IPS-20b (cell line): ENCODE measurements around the gene HUNK.
"Not testable (repeated sequence)": the region's sequence is repeated elsewhere in the genome, so short reads cannot be mapped to it uniquely, and the experiment has no call there.

Experiments used
- H3K27ac ChIP-seq: one replicate; pipeline ENCODE4 v1.5.1; 2013; ENCODE audit warnings: low read length
- H3K27me3 ChIP-seq: 2 replicates; pipeline ENCODE4 v1.6.1; 2013; ENCODE audit warnings: mild to moderate bottlenecking, low read length, inconsistent platforms; ENCODE audit not compliant: insufficient read depth
- H3K36me3 ChIP-seq: 2 replicates; pipeline ENCODE4 v1.6.1; 2013; ENCODE audit warnings: low read depth, mild to moderate bottlenecking, inconsistent platforms, low read length, moderate library complexity; ENCODE audit not compliant: insufficient read depth
- H3K4me1 ChIP-seq: 2 replicates; pipeline ENCODE4 v1.6.1; 2013; ENCODE audit warnings: mild to moderate bottlenecking, control low read depth, inconsistent platforms, low read length, moderate library complexity; ENCODE audit not compliant: insufficient read depth
- H3K4me3 ChIP-seq: 2 replicates; pipeline ENCODE4 v1.5.1; 2013; ENCODE audit warnings: mild to moderate bottlenecking, low read length, inconsistent platforms
- H3K9ac ChIP-seq: 2 replicates; pipeline ENCODE4 v1.6.1; 2013; ENCODE audit warnings: low read depth, mild to moderate bottlenecking, inconsistent platforms, low read length, moderate library complexity
- H3K9me3 ChIP-seq: 2 replicates; pipeline ENCODE4 v1.6.1; 2013; ENCODE audit warnings: mild to moderate bottlenecking, low read depth, low read length, inconsistent platforms; ENCODE audit not compliant: insufficient read depth

Gene HUNK

GRCh38 chr21:31945141-31945540 lies 72.3 kb downstream of the HUNK start:
- Histone ChIP-seq H3K27me3 (no peaks in the 10 kb centered on the region), H3K4me3 (no peak overlapping the region), H3K9ac (no peak overlapping the region), H3K4me1 (peaks cover 26% of the 10 kb centered on the region), H3K27ac (no peak overlapping the region), H3K9me3 (no peaks in the 10 kb centered on the region), H3K36me3 (peaks cover 36% of the 10 kb centered on the region)

DNA sequence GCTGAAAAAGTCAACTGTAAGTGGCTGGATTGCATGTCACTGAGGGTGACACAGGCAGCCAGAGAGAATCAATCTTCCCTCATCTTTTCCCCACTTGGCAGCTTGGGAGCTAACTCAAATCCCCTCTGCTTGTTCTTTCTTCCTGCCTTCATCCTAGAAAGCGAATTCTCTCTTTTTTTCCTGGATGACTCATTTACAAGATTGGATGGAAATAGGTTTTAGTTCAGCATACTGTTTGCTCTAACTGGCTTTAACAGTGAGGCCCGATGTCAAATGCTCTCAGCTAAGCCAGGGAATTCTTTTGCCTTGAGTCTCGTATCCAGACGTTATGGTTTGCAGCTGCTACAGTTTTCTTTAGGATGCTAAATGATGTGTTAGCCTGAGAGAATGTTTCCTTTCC lies 72.7 kb downstream of the HUNK start:
- Histone ChIP-seq H3K4me1 (peaks cover 26% of the 10 kb centered on the region), H3K27ac (no peak overlapping the region), H3K9ac (no peak overlapping the region), H3K9me3 (no peaks in the 10 kb centered on the region), H3K36me3 (peaks cover 40% of the 10 kb centered on the region), H3K4me3 (no peak overlapping the region), H3K27me3 (no peaks in the 10 kb centered on the region)

DNA sequence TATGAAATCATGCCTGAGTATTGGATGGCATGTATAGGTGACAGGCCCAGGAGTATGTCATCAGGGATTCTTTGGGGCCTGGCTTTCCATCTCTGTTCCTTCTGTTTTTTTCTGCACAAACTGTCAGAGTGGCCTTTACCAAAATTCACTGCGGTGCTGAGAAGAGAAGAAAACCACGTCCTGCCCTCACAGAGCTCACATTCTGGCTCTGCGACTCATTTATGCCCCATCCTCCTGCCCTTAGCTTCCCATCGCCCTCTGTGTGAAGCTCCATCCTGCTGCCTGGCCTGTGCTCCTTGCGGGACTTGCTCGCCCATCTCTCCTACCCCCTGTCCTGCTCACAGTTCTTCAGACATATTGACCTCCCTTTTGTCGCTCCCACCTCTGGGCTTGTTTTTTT lies 73.4 kb downstream of the HUNK start:
- Histone ChIP-seq H3K36me3 (peaks cover 41% of the 10 kb centered on the region), H3K27me3 (no peaks in the 10 kb centered on the region), H3K4me3 (no peak overlapping the region), H3K9ac (no peak overlapping the region), H3K9me3 (no peaks in the 10 kb centered on the region), H3K27ac (no peak overlapping the region), H3K4me1 (peaks cover 26% of the 10 kb centered on the region)

- H3K27ac ChIP-seq, H3K27me3 ChIP-seq, H3K4me3 ChIP-seq, H3K9ac ChIP-seq, H3K9me3 ChIP-seq: not testable (repeated sequence)
- H3K4me1 ChIP-seq: peaks cover 26% of the 10 kb centered on the region
- peaks cover 47% of the 10 kb centered on the region for H3K36me3 ChIP-seq
These were observed 74.2 kb downstream of the HUNK start for GRCh38 chr21:31946876-31947550.

GRCh38 chr21:31948676-31949075 lies 75.9 kb downstream of the HUNK start:
- no peak overlapping the region for H3K9ac ChIP-seq
- H3K36me3 ChIP-seq: peaks cover 47% of the 10 kb centered on the region
- H3K27me3 ChIP-seq: no peaks in the 10 kb centered on the region
- no peak overlapping the region for H3K4me3 ChIP-seq
- H3K9me3 ChIP-seq: no peaks in the 10 kb centered on the region
- no peak overlapping the region for H3K27ac ChIP-seq
- H3K4me1 ChIP-seq: peaks cover 19% of the 10 kb centered on the region

- H3K4me1 ChIP-seq: no peaks in the 10 kb centered on the region
- no peaks in the 10 kb centered on the region for H3K9me3 ChIP-seq
- no peak overlapping the region for H3K27ac ChIP-seq
- no peak overlapping the region for H3K9ac ChIP-seq
- H3K36me3 ChIP-seq: peaks cover 28% of the 10 kb centered on the region
- H3K4me3 ChIP-seq: no peak overlapping the region
- no peaks in the 10 kb centered on the region for H3K27me3 ChIP-seq
These were observed 80.0 kb downstream of the HUNK start for GRCh38 chr21:31952828-31953227.

- Histone ChIP-seq H3K4me3 (no peak overlapping the region), H3K36me3 (peaks cover 17% of the 10 kb centered on the region), H3K4me1 (no peaks in the 10 kb centered on the region), H3K27me3 (no peaks in the 10 kb centered on the region), H3K27ac (no peak overlapping the region), H3K9ac (no peak overlapping the region), H3K9me3 (no peaks in the 10 kb centered on the region)
These were observed 84.8 kb downstream of the HUNK start for GRCh38 chr21:31957631-31958030.

GRCh38 chr21:31959881-31960280 lies 87.1 kb downstream of the HUNK start:
- H3K36me3 ChIP-seq: peaks cover 17% of the 10 kb centered on the region
- H3K9ac ChIP-seq: no peak overlapping the region
- no peak overlapping the region for H3K4me3 ChIP-seq
- no peaks in the 10 kb centered on the region for H3K9me3 ChIP-seq
- no peaks in the 10 kb centered on the region for H3K27me3 ChIP-seq
- no peaks in the 10 kb centered on the region for H3K4me1 ChIP-seq
- H3K27ac ChIP-seq: no peak overlapping the region

- Histone ChIP-seq H3K27ac (no peak overlapping the region), H3K4me1 (no peaks in the 10 kb centered on the region), H3K27me3 (no peaks in the 10 kb centered on the region), H3K4me3 (no peak overlapping the region), H3K9ac (no peak overlapping the region), H3K36me3 (peaks cover 17% of the 10 kb centered on the region), H3K9me3 (no peaks in the 10 kb centered on the region)
These were observed 88.2 kb downstream of the HUNK start for GRCh38 chr21:31961027-31961426.

DNA sequence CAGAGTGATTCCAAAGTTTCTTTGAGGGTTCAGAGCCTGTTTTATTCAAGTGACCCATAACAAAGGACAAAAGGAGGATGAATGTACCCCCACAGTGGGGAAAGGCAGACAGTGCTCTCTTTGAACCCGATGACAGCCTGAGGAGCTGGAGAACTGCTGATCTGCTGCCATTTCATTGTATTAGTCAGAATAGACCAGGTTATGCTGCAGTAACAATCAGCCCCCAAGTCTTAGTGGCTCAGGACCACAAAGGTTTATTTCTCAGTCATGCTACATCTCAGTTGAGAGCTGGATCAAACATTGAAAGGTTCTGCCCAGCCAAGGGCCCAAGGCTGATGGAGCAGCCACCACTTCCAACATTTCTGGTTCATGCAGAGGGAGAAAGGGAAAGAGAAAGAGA lies 88.9 kb downstream of the HUNK start:
- Histone ChIP-seq H3K4me3 (no peak overlapping the region), H3K4me1 (no peaks in the 10 kb centered on the region), H3K9ac (no peak overlapping the region), H3K27me3 (no peaks in the 10 kb centered on the region), H3K36me3 (peaks cover 17% of the 10 kb centered on the region), H3K9me3 (no peaks in the 10 kb centered on the region), H3K27ac (no peak overlapping the region)

GRCh38 chr21:31964692-31965091 lies 91.9 kb downstream of the HUNK start:
- no peak overlapping the region for H3K4me3 ChIP-seq
- H3K27me3 ChIP-seq: no peaks in the 10 kb centered on the region
- no peak overlapping the region for H3K27ac ChIP-seq

GRCh38 chr21:31967334-31967733 lies 94.5 kb downstream of the HUNK start:
- Histone ChIP-seq H3K4me1 (no peaks in the 10 kb centered on the region), H3K27me3 (no peaks in the 10 kb centered on the region), H3K4me3 (no peak overlapping the region), H3K36me3 (0 out of 2 replicates have a peak, but pooled peaks cover 4% of the 10 kb centered on the region), H3K9me3 (no peaks in the 10 kb centered on the region), H3K9ac (no peak overlapping the region), H3K27ac (no peak overlapping the region)

More at GRCh38 chr21:31964692-31965091, 91.9 kb downstream of the HUNK start:
- H3K9me3 ChIP-seq: no peaks in the 10 kb centered on the region
- no peaks in the 10 kb centered on the region for H3K4me1 ChIP-seq
- peaks cover 13% of the 10 kb centered on the region for H3K36me3 ChIP-seq
- H3K9ac ChIP-seq: no peak overlapping the region
